HG03565 (cell line): ENCODE results near the gene BMERB1.
"Not testable (repeated sequence)": the region's sequence is repeated elsewhere in the genome, so short reads cannot be mapped to it uniquely, and the experiment has no call there.

ENCODE experiments used
- ATAC-seq: cut with Tn5 transposase; IDR thresholded peaks from one replicate; pipeline ENCODE4 v1.9.1; 2021; ENCODE audit warnings: mild to moderate bottlenecking, moderate library complexity; ENCODE audit not compliant: unreplicated experiment

Gene BMERB1

DNA sequence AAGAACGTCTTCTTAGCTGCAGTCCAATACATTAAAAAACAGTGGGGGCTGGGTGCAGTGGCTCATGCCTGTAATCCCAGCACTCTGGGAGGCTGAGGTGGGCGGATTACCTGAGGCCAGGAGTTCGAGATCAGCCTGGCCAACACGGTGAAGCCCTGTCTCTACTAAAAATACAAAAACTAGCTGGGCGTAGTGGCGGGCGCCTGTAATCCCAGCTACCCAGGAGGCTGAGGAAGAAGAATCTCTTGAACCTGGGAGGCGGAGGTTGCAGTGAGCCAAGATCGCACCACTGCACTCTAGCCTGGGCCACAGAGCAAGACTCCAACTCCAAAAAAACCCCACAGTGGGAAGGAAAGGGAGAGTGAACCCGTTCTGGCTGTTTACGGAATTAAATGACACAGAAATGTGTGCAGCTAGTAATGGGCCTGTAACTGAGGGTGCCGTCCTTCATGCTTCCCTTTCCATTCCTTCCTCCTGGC is 172.9 kb downstream of the BMERB1 start:
- ATAC-seq, result not testable (repeated sequence)

GRCh38 chr16:15607700-15608396 is 173.5 kb downstream of the BMERB1 start:
- ATAC-seq, result no peak

GRCh38 chr16:15608398-15609285 is 174.3 kb downstream of the BMERB1 start:
- no peak for ATAC-seq

DNA sequence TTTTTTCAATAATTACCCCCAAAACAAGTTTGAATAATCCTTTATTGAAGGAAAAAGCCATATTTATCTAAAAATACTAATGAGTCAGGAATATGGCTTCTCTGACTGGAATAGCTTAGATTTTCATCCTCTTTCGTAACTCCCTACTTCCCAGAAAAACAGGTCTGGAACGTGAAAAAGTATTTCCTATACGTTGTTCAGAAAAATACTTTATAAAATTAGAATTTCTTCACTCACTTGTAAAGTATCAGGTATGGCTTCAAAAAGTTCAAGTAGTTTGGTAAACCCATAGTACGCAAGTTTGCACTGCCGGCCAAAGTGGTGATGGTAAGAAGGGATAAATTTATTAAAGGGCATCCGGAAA is 174.9 kb downstream of the BMERB1 start:
- no peak for ATAC-seq

DNA sequence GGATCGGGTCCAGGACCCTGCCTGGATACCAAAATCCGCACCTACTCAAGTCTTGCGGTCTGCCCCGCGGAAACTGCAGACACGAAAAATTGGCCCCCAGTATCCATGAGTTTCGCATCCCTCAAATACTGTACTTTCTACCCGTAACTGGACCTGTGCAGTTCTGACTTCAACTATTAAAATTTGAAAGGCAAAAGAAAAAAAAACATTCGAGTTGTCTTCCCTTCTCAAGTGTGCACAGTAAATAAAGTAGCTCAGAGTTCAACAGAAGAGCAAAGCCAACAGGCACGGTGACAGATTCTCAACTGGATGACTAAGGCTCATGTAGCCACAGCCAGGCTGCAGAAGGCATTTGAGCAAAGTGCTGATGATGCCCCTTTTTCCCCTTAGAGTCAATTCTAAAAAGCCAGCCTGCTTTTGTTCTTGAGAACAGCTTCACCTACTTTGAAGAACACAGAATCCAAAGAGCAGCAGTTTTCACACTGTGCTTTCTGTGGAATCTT is 176.0 kb downstream of the BMERB1 start:
- no peak for ATAC-seq

DNA sequence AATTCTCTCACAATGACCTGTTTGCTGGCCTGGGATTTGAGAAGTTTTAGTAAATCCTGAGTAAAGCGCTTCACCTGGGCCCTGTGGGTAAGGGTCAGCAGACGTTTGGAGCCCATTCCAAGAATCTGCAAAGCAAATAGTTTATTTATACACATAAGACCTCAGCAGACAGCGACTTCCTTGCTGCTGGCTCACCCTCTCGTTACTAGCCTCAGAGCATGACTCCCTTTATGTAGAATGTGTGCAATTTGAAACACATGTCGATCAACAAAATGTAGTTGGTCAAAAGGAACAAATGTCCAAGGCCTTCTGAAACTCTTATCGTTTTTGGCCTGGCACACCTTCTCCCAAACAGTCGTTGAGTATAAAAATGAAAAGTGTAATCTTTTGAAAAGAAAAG is 177.2 kb downstream of the BMERB1 start:
- no peak for ATAC-seq

GRCh38 chr16:15613676-15614075 is 179.3 kb downstream of the BMERB1 start:
- no peak for ATAC-seq

- ATAC-seq, result no peak
Observed at GRCh38 chr16:15616012-15616411, 181.6 kb downstream of the BMERB1 start.

DNA sequence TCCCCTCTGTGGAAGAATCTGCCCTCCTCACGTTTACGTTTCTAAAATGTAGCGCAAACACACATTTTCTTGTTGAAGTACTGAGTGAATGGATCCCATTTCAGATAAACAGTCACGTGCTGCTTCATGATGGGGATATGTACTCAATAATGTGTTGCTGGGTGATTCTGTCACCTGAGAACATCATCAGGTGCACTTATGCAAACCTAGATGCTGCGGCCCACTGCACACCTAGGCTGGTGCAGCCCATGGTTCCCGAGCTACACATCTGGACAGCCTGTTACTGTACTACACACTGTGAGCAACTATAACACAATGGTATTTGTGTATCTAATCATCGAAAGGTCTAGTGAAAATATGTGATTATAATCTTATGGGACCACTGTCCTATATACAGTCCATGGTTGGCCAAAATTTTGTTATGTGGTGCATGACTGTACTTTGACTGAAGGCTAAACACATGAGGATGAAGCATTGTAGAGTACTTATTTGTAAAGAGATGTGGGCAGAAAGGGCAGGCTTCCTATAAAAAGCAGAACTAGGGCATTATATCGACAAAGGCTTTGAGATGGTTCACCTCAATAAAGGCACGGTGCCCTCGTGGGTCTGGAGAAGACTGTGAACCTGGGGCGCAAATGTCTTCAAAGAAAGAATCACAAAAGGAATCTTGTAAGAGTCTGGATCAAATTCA is 182.2 kb downstream of the BMERB1 start:
- no peak for ATAC-seq

DNA sequence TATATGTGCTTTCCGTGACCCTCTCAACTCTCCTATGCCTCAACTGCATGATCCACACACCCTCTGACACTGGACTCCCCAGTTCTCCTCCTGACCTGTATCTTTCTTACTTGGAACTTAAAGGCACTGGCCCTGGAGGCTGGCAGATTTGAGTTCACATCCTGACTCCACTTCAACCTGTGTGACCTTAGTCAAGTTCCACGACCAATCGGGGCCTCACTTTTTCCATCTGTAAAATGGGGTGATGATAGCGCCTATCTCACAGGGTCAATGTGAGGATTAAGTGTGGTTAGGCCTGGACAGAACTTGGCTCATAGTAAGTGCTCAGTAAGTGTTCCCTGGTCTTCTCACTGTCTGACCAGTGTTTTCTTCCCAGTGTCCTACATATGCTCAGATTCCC is 183.5 kb downstream of the BMERB1 start:
- ATAC-seq, result no peak

DNA sequence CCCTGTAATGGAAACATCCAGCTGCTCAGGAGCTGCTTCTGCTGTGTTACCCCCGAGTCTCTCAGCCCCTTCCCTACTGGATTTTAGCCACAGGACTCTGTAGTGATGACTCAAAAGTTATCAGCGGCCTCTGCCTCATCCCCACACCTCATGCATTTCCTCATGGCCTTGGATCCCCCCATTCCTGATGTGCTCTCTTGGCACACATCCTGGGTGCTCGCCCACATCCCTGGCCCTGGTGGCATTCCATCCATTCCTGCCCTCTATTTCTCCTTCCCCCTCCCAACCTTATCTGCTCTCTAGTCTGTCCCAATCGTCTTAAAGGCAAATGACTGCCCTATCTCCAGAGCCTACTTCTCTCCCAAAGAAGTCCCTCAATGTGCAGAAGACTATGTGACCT is 184.0 kb downstream of the BMERB1 start:
- ATAC-seq, result no peak

DNA sequence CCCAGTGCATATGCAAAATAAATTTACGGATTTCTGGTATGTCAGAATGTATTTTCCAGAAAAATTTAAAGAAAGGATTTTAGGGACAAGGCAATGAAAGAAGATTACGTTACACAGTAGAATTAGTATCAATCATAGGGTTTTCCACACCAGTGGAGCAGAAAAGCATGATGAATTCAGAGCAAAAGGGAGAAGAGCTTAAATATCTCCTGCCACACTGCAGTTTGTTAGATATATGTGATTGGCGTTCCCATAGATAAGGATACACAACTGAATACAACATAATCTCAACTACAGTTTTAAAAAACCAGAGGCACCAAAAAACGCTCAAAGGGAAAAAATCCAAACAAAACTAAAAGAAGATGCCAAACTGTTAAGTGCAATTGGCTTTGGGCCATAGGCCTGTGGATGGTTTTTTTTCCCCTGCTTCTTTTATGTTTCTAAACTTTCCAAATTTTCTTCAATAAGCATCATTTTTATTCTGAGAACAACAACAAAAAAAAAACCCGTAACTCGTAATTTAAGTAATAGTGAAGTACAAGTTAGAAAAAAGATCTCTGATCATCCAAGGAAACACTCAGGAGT is 186.3 kb downstream of the BMERB1 start:
- no peak for ATAC-seq

DNA sequence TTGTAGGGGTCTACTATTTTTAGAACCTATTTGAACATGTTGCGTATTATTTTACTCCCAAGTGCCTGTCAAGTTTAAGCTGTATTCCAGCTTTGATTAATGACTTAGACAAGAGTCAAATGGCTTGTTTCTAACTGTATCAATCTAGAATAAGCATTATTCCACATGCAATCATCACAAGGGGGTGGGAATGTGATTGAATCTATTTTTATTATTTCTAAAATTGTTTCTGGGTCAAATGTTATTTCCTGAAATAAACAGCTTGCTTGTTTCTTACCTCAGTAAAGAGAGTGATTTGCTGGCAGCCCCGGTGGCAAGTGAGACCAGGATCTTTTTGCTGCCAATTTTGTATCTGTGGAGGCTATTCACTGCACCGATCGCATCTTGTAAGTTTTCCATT is 187.1 kb downstream of the BMERB1 start:
- no peak for ATAC-seq

GRCh38 chr16:15621889-15622288 is 187.5 kb downstream of the BMERB1 start:
- no peak for ATAC-seq

- no peak for ATAC-seq
Observed at GRCh38 chr16:15631730-15632409, 197.5 kb downstream of the BMERB1 start.

DNA sequence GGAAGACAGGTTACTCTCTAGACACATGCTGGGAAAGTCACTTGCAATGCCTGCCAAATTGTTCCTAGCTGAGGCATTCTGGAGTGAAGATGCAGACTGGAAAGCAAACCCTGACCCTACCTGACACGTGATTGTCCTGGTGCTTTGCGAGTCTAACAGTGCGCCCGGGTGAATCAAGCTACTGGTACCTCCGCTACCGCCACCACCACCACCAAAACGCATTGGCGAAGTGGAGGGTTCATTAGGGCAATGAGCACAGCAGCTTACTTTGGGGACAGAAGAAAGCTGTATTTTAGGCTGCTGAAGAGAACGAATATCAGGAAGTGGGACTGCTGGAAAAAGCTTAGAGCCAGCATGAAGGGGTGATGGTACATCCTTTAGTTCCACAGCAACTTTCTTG is 201.5 kb downstream of the BMERB1 start:
- ATAC-seq, result no peak

DNA sequence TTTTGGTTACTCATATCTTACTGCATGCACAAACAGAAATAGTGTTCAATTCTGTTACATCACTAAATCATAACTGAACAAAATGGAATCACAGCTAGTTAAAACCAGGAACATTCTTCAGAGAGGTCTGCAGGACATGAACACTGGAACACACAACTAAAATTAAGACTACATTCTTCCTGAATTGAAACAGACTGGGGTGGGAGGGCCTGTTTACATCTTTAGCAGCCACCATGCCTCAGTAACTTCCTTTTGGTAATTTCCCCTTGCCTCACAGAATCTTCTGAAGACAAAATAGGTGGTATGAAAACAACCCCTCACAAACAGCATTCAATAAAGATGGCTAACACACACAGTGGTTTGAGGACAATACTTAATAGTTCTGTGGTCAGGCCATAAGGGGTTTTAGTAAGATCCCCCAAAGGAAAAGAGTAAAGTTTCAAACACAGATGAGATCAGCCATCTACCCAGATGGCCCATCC is 202.0 kb downstream of the BMERB1 start:
- ATAC-seq, result peak; percentile 28
